Measurements from ENCODE around the gene RPL13.
"Not testable (repeated sequence)": the region's sequence is repeated elsewhere in the genome, so short reads cannot be mapped to it uniquely, and the experiment has no call there.

The RPL13 gene

GRCh38 chr16:89563639-89564392 is 3.3 kb downstream of the RPL13 start:
- no peak for DNase-seq

- no peak for DNase-seq
These were observed 4.2 kb downstream of the RPL13 start for GRCh38 chr16:89564476-89565255.

- no peak for DNase-seq
These were observed 4.7 kb downstream of the RPL13 start for GRCh38 chr16:89565256-89565505.

GRCh38 chr16:89565506-89566372 is 5.3 kb downstream of the RPL13 start:
- peak; percentile 49 for DNase-seq

GRCh38 chr16:89567656-89568594 is 7.4 kb downstream of the RPL13 start:
- DNase-seq, result no peak

- no peak for DNase-seq
These were observed 9.2 kb downstream of the RPL13 start for GRCh38 chr16:89569506-89570341.

- no peak for DNase-seq
These were observed 10.0 kb downstream of the RPL13 start for GRCh38 chr16:89570342-89570923.

GRCh38 chr16:89570983-89571598 is 10.6 kb downstream of the RPL13 start:
- DNase-seq, result not testable (repeated sequence)

- DNase-seq, result no peak
These were observed 11.2 kb downstream of the RPL13 start for GRCh38 chr16:89571636-89572035.

- no peak for DNase-seq
These were observed 11.6 kb downstream of the RPL13 start for GRCh38 chr16:89572073-89572484.

GRCh38 chr16:89572485-89573205 is 12.2 kb downstream of the RPL13 start:
- no peak for DNase-seq

- DNase-seq, result no peak
These were observed 13.6 kb downstream of the RPL13 start for GRCh38 chr16:89573826-89574680.

- peak; percentile 57 for DNase-seq
These were observed 14.3 kb downstream of the RPL13 start for GRCh38 chr16:89574681-89575246.

GRCh38 chr16:89575247-89576152 is 15.0 kb downstream of the RPL13 start, which contains the start of gene CPNE7:
CPNE7 (plus strand) TSS chr16:89575758; CDS start chr16:89575898, 140 bp downstream.
- DNase-seq, result no peak

GRCh38 chr16:89576153-89577054 is 15.9 kb downstream of the RPL13 start:
- DNase-seq, result no peak
